ENCODE measurements around the gene TCFL5. TPM values are rescaled to one million over a fixed set of nuclear protein-coding genes. Genes with fewer than 3 reads are reported as not detected.

The TCFL5 gene
- total RNA-seq, 1 donor: 23.7 TPM

DNA sequence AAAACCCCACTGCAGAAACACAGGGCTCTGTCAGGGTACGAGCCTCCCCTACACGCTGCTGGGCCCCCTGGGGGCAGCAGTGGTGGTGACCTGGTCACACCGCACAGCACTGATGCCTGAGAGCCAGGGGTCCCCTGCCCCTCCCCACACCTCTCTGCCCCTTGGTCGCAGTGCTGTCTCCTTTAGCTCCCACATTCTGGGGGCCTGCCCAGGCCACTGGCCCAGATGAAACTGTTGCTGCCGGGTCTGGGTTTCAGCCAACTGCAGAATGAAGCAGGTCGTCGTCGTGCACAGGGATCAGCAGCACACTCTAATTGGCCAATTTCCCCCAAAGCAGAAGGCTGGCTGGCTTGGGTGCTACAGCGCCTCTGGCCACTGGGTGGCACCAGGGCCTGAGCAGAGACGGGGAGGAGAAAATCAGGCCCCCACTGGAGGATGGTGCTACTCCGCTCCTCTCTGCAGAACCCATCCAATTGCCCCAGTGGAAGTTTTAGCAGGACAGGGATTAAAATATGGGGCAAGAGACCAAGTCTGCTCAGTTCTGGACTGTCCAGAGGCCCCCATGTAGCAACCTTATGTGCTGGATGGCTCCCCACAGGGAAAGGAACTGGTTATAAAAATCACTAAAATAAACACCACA, 38.5 kb upstream of the TCFL5 start:
- peak; percentile 68 for DNase-seq (ENCODE audit: low read depth)
- TF ChIP-seq, protein P1, sequence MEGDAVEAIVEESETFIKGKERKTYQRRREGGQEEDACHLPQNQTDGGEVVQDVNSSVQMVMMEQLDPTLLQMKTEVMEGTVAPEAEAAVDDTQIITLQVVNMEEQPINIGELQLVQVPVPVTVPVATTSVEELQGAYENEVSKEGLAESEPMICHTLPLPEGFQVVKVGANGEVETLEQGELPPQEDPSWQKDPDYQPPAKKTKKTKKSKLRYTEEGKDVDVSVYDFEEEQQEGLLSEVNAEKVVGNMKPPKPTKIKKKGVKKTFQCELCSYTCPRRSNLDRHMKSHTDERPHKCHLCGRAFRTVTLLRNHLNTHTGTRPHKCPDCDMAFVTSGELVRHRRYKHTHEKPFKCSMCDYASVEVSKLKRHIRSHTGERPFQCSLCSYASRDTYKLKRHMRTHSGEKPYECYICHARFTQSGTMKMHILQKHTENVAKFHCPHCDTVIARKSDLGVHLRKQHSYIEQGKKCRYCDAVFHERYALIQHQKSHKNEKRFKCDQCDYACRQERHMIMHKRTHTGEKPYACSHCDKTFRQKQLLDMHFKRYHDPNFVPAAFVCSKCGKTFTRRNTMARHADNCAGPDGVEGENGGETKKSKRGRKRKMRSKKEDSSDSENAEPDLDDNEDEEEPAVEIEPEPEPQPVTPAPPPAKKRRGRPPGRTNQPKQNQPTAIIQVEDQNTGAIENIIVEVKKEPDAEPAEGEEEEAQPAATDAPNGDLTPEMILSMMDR (IDR thresholded peaks at IDR 0.05; ENCODE audit: insufficient read depth, low read length): peak; percentile 96

DNA sequence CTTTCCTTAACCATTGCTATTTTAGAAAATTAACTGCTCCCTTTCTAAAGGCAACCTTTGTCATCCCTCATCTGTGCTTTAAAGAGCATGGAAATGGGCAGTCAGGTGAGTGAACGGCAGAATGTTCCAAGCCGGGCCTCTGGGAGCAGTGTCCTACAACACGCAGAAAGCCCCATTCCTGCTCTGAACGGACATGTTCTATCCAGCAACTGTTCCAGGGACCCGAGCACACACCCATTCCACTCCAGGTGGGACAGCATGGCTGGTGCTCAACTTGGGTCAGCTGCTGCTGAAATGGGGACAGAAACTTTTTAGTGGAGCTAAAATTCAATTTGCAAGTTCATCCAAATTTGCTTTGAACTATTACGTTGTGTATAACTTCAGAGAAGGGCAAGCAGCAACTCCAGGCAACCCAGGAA, 38.0 kb upstream of the TCFL5 start:
- no peak for DNase-seq (ENCODE audit: low read depth)
- H3K4me3 ChIP-seq (ENCODE audit: low read depth, low read length): no peak overlapping the region
- TF ChIP-seq, protein P1 (IDR thresholded peaks at IDR 0.05; ENCODE audit: insufficient read depth, low read length): peak; percentile 13

More for the DNA sequence above, 38.5 kb upstream of the TCFL5 start:
- H3K4me3 ChIP-seq (ENCODE audit: low read depth, low read length): no peak overlapping the region

DNA sequence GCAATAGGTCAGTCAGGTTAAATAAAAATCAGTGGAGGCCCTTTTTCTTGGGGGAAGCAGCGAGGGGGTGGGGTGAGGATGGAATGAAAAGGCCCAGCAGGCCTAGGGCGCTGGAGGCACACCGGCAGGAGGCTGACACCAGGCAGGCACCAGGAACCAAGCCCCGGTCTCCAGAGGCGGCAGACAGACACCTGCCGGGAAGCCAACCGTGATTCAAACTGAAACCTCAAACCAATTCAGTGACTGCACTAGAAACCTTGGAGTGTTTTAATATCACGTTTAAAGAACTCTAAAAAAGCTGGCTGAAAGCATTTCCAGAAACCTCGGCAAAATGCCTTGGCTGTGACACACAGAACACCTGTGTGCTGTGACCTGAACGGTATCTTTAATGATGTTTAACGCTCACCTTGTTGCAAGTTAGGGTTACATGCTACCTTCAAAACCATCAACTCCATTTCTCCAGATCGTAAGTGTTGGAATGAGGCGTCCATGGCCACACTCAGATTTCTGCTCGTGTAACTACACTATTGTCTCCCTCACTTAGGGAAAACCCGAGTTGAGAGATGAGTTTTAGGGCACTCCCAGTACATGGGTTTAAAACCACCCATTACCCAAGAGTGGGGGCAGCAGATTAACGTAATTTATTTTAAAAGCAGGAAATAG, 37.5 kb upstream of the TCFL5 start:
- no peak for DNase-seq (ENCODE audit: low read depth)
- TF ChIP-seq, protein P1 (IDR thresholded peaks at IDR 0.05; ENCODE audit: insufficient read depth, low read length): no peak

DNA sequence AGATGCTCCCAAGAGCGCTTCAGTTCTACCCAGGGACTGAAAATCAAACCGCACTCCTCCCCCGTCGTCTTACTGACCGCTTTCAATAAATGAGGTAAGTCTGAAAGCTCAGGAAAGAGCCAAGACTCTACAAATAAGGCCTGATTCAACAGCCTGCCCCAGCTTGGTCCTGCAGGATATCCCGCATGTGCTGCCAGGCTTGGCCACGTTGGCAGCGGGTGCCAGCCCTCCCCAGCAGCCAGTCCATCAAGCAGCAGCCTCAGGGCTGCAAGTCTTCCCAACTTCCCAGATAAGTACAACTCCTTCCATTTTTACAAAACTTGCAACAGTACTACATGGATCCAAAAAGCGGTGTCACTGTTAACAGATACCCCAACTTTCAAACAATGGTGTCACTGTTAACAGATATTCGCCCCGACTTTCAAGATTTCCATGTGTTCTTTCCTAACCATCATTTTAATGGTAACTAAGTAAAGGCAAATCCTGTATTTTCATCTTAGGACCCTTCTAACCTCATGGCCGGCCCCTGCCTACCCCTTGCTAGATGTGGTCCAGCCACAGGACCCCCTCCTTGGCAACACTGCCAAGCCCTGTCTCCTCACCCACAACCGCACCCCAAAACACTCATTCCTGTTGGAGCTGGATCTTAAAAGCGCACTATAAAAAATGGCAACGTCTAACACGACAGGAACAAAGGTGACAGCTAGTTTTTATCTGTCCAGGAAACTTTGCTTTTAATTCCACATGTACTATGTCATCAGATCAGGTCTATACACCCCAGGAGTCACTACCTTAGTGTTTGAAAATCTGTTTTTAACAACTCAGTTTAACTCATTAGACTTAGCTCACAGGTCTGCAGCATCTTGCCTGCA, 36.7 kb upstream of the TCFL5 start:
- TF ChIP-seq, protein P1 (IDR thresholded peaks at IDR 0.05; ENCODE audit: insufficient read depth, low read length): no peak
- no peak for DNase-seq (ENCODE audit: low read depth)
- no peak overlapping the region for H3K4me3 ChIP-seq (ENCODE audit: low read depth, low read length)

More for the DNA sequence above, 37.5 kb upstream of the TCFL5 start:
- H3K4me3 ChIP-seq (ENCODE audit: low read depth, low read length): no peak overlapping the region

DNA sequence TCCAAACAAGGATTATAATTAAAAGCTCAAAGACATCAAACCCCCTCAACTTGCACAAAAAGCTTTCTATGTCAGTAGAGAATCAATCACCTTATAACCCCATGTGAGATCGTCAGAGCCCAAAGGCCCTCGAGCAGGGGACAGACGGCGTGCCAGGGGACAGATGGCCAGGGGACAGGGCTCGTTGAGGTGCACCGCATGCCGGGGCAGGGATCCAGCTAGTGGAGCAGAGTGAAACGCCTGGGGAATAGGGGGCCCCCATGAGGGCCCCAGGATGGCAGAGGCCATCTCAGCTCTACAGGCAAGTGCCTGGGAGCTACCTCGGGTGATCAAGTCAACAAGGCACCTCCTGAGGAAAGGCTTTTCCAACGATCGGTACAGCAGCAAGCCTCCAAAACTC, 36.0 kb upstream of the TCFL5 start:
- DNase-seq (ENCODE audit: low read depth): no peak
- no peak overlapping the region for H3K4me3 ChIP-seq (ENCODE audit: low read depth, low read length)
- TF ChIP-seq, protein P1 (IDR thresholded peaks at IDR 0.05; ENCODE audit: insufficient read depth, low read length): no peak

DNA sequence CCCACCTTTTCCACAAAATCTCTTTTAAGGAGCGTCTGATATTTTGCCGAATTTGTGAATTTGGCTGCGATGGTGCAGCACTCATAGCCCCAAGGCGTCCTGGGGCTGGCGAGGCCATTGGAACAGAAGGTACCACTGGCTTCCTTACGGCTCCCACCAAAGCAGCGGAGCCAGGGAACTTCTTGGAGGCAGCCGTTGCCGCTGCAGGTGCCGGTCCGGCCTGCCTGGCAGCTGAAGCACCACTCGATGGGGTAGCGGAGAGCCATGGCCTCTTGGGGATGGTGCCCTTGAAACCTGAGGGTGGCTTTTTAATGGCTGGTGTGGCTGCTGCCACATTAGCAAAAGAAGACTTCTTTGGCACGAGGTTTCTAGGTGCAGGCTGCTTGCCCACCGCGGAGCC, 34.9 kb upstream of the TCFL5 start:
- no peak overlapping the region for H3K4me3 ChIP-seq (ENCODE audit: low read depth, low read length)
- TF ChIP-seq, protein P1 (IDR thresholded peaks at IDR 0.05; ENCODE audit: insufficient read depth, low read length): no peak
- DNase-seq (ENCODE audit: low read depth): no peak

Data from fibroblast of the aortic adventitia (primary cell).